ENCODE data around the gene TRMT112.

The TRMT112 gene

DNA sequence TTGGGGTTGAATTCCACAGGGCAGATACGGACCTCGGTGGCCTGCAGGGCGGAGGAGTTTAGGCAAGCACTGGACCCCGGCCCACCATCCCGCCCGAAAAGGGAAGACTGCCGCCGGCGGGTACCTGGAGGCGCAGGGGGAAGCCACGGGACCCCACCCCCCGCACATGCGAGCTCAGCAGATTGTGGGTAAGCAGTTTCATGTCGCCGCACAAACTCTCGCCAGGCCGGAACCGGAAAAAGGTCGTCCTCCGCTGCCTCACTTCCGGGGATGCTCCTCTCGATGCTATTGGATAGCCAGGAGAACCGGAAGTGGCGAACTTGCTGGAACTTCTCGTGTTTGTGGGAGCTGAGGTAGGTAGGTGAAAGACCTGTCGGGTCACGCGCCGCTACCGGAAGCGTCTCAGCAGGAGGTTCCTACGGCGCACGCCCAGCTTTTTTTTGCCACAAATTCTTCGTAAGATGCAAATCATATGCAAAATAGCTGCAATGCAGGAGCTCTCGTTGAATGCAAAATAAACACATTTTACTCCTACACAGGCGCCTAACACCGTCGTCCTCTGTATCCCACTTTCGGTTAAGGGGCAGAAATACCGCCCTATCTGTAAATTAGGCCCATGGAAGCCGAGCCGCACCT lies at the start of gene TRMT112:
Gene TRMT112 (minus strand): TSS at position 235 of the 636 bp plus-strand sequence. CDS start 33 bp downstream, at position 202.
- DNase-seq (ENCODE audit: low read depth in 2 of 2): peak; percentile 97 to 99
- TF ChIP-seq, protein P1, sequence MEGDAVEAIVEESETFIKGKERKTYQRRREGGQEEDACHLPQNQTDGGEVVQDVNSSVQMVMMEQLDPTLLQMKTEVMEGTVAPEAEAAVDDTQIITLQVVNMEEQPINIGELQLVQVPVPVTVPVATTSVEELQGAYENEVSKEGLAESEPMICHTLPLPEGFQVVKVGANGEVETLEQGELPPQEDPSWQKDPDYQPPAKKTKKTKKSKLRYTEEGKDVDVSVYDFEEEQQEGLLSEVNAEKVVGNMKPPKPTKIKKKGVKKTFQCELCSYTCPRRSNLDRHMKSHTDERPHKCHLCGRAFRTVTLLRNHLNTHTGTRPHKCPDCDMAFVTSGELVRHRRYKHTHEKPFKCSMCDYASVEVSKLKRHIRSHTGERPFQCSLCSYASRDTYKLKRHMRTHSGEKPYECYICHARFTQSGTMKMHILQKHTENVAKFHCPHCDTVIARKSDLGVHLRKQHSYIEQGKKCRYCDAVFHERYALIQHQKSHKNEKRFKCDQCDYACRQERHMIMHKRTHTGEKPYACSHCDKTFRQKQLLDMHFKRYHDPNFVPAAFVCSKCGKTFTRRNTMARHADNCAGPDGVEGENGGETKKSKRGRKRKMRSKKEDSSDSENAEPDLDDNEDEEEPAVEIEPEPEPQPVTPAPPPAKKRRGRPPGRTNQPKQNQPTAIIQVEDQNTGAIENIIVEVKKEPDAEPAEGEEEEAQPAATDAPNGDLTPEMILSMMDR (IDR thresholded peaks at IDR 0.05; ENCODE audit: low read depth, low read length): no peak
- peak within 1 kb of the TSS; percentile 96 to 98 for H3K4me3 ChIP-seq (replicated peaks in 1 of 2; ENCODE audit: low read depth in 2 of 2, low read length in 2 of 2)

DNA sequence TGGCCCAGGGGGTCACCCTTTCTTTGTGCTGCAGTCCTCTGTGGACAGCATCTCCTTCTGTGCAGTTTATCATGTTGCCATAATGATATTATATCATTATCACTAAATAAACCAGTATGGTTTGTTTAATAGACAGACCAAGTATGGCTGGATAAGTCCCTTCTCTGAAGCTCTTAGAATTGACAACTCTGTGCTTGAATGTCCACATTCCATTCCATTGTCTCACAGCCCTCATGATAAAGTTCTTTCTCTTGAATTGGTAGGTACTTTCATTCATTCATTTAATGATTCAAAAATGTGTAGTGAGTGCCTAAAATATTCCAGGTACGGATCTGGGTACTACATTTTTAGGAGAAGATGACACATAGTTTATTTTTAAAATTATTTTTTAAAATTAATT lies 49.4 kb upstream of the TRMT112 start:
- DNase-seq (ENCODE audit: low read depth in 2 of 2): peak in 1 of 2 donors; percentile 29
- TF ChIP-seq, protein P1 (IDR thresholded peaks at IDR 0.05; ENCODE audit: low read depth, low read length): no peak
- H3K4me3 ChIP-seq (replicated peaks in 1 of 2; ENCODE audit: low read depth in 2 of 2, low read length in 2 of 2): no peak overlapping the region

DNA sequence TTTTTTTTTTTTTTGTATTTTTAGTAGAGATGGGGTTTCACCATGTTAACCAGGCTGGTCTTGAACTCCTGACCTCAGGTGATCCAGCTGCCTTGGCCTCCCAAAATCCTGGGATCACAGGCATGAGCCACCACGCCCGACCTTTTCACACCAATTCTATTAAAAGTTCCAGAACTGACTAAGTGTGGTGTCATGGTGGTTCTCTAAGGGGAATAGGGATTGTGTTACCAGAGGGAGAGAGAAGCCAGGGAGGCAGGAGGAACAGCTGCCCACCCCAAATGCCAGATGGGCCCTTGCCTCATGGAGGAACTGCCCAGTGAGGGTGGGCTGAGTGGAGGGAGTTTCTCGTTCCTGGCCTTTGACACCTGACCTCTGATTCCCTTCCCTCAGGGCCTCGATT lies 47.6 kb upstream of the TRMT112 start:
- no peak for DNase-seq (ENCODE audit: low read depth in 2 of 2)
- no peak overlapping the region for H3K4me3 ChIP-seq (replicated peaks in 1 of 2; ENCODE audit: low read depth in 2 of 2, low read length in 2 of 2)
- TF ChIP-seq, protein P1 (IDR thresholded peaks at IDR 0.05; ENCODE audit: low read depth, low read length): no peak

DNA sequence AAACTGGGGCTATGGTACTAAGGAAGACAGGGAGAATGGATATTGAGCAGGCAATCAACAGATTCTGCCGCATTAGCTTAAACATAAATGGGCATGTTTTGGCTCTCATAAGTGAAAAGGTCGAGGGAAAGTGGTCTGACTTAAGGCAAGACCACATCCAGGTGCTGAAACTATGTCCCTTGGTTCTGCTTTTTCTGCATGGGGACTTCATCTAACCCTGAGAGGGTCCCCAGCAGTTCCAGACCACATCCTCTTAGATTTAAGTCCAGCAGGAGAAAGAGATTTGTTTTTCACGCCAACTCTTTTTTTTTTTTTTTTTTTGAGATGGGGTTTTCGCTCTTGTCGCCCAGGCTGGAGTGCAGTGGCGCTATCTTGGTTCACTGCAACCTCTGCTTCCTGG lies 47.1 kb upstream of the TRMT112 start:
- DNase-seq (ENCODE audit: low read depth in 2 of 2): no peak
- TF ChIP-seq, protein P1 (IDR thresholded peaks at IDR 0.05; ENCODE audit: low read depth, low read length): no peak
- H3K4me3 ChIP-seq (replicated peaks in 1 of 2; ENCODE audit: low read depth in 2 of 2, low read length in 2 of 2): no peak overlapping the region

DNA sequence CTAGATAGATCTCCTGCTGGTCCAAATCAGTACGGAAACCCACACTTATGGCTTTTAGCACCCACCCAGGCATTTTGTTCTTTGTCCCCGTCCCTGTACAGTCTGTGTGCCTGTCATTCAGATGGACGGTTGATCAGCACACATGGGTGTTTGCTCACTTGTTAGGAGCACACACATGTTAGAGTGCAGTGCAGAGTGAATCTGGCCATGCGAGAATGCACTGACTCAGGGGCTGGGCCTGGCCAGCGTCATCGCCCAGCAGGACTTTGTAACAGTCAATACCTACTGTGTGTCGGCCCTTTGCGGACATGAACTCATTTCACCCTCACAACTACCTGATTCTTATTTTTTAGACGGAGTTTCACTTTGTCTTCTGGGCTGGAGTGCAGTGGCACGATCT lies 45.0 kb upstream of the TRMT112 start:
- H3K4me3 ChIP-seq (replicated peaks in 1 of 2; ENCODE audit: low read depth in 2 of 2, low read length in 2 of 2): no peak overlapping the region
- DNase-seq (ENCODE audit: low read depth in 2 of 2): no peak
- TF ChIP-seq, protein P1 (IDR thresholded peaks at IDR 0.05; ENCODE audit: low read depth, low read length): no peak

DNA sequence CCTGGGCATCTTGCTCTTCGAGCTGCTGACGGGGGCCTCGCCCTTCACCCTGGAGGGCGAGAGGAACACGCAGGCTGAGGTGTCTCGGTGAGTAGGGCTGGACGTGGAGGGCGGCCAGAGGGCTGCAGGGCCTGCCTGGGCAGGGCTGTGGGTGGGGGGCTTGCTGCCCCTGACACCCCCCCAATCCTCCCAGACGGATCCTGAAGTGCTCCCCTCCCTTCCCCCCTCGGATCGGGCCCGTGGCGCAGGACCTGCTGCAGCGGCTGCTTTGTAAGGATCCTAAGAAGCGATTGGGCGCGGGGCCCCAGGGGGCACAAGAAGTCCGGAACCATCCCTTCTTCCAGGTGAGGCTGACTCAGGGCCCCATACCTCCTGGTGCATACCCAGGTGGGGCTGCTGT lies 44.3 kb upstream of the TRMT112 start:
- DNase-seq (ENCODE audit: low read depth in 2 of 2): no peak
- TF ChIP-seq, protein P1 (IDR thresholded peaks at IDR 0.05; ENCODE audit: low read depth, low read length): no peak
- no peak overlapping the region for H3K4me3 ChIP-seq (replicated peaks in 1 of 2; ENCODE audit: low read depth in 2 of 2, low read length in 2 of 2)

DNA sequence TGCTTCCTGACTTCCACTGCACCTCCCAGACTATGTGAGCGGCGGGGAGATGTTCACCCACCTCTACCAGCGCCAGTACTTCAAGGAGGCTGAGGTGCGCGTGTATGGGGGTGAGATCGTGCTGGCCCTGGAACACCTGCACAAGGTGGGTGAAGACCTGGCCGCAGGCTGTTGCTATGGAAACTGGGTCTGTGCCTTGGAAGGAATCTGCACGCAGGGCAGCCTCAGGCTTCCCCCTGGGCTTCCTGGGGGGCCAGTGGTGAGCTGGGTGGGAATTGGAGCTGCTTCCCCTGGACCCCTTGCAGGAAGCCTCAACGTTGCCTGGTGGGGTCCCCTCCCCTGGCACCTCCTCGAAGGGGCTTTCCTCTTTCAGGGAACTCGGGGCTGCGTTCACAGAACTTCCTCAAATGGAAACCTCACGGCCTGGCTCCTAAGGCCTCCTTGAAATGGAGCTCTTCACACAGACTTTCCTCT lies 43.1 kb upstream of the TRMT112 start:
- DNase-seq (ENCODE audit: low read depth in 2 of 2): no peak
- TF ChIP-seq, protein P1 (IDR thresholded peaks at IDR 0.05; ENCODE audit: low read depth, low read length): no peak
- no peak overlapping the region for H3K4me3 ChIP-seq (replicated peaks in 1 of 2; ENCODE audit: low read depth in 2 of 2, low read length in 2 of 2)
